ENCODE measurements around the gene ALS2CL. TPM values are rescaled to one million over a fixed set of nuclear protein-coding genes. Genes with fewer than 3 reads are reported as not detected.
A peak's percentile ranks its signal among the peaks of the same experiment; 100 is the strongest.

The ALS2CL gene
- total RNA-seq, 4 donors from 2014 or later: 42.4 to 121 (median 114) TPM

GRCh38 chr3:46634856-46635255 lies 58.6 kb downstream of the ALS2CL start:
- intact Hi-C loops (cut with DNase I): no loop called here
- 54 to 73% methylated on average over 2 to 3 of the region's 3 CpGs for WGBS, 2 donors
- H3K27ac ChIP-seq: no peak overlapping the region
- H3K9me3 ChIP-seq: peaks cover 0 to under 1% (median 0%) of the 10 kb centered on the region in 3 donors
- no peak overlapping the region for H3K4me3 ChIP-seq
- H3K36me3 ChIP-seq: no peaks in the 10 kb centered on the region
- H3K27me3 ChIP-seq: no peaks in the 10 kb centered on the region
- H3K4me1 ChIP-seq: peaks cover 0 to 8% (median 5%) of the 10 kb centered on the region in 3 donors
- TF ChIP-seq, protein P1, sequence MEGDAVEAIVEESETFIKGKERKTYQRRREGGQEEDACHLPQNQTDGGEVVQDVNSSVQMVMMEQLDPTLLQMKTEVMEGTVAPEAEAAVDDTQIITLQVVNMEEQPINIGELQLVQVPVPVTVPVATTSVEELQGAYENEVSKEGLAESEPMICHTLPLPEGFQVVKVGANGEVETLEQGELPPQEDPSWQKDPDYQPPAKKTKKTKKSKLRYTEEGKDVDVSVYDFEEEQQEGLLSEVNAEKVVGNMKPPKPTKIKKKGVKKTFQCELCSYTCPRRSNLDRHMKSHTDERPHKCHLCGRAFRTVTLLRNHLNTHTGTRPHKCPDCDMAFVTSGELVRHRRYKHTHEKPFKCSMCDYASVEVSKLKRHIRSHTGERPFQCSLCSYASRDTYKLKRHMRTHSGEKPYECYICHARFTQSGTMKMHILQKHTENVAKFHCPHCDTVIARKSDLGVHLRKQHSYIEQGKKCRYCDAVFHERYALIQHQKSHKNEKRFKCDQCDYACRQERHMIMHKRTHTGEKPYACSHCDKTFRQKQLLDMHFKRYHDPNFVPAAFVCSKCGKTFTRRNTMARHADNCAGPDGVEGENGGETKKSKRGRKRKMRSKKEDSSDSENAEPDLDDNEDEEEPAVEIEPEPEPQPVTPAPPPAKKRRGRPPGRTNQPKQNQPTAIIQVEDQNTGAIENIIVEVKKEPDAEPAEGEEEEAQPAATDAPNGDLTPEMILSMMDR (IDR thresholded peaks at IDR 0.05): no peak
- TF ChIP-seq POLR2A (IDR thresholded peaks at IDR 0.05): no peak
- no peak for DNase-seq

- Histone ChIP-seq H3K9me3 (no peaks in the 10 kb centered on the region), H3K4me1 (peaks cover 4 to 25% (median 11%) of the 10 kb centered on the region in 3 donors), H3K27me3 (no peaks in the 10 kb centered on the region), H3K27ac (no peak overlapping the region), H3K4me3 (no peak overlapping the region), H3K36me3 (no peaks in the 10 kb centered on the region)
- intact Hi-C loops (cut with DNase I): no loop called here
- DNase-seq: no peak
- WGBS, 2 donors: 71 to 73% methylated on average over 1 of the region's 1 CpG
- TF ChIP-seq POLR2A (IDR thresholded peaks at IDR 0.05): no peak
- TF ChIP-seq, protein P1 (IDR thresholded peaks at IDR 0.05): no peak
These were observed 60.7 kb downstream of the ALS2CL start for GRCh38 chr3:46632792-46633191.

DNA sequence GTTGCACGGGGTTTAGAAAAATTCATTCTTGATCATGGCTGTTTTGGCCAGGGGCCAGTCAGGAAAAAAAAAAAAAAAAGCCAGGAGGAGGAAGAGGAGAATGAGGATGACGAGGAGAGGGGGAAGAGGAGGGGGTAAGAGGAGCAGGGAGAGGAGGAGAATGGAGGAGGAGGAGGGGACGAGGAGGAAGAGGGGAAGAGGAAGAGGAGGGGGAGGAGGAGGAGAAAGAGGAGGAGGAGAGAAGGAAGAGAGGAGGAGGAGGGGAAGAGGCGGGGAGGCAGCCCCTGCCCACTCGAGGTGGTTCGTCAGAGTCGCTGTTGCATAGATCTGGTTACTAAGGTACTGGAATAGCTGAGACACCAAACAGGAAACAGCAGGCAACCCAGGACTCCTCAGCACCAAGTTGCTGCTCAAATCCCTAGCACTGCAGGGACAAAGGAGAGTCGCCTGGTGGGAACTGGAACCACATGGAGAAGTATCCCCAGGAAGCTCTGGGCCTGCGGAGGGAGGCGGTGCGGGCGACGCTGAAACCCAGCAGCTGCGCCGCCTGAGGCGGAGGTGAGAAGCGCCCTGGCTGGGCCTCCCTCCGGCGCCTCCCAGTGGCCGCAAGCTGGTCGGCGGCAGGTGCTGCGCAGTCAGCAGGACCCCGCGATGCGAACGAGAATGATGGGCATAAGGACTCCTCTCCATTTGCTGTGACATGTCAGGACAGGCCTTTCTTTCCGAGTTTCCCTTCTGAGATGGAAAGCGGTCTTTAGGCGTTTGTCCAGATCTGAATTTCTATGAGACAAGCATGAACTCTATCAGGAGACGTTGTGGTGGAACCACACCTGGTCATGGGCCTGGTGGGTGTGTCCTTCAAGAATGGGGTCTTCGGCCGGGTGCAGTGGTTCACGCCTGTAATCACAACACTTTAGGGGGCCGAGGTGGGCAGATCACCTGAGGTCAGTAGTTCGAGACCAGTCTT lies 63.6 kb downstream of the ALS2CL start:
- TF ChIP-seq, protein P1 (IDR thresholded peaks at IDR 0.05): peak; percentile 84 to 96 (median 93)
- no peak for TF ChIP-seq POLR2A (IDR thresholded peaks at IDR 0.05)
- H3K27ac ChIP-seq: peak overlapping the region; percentile 41 to 81 (median 76)
- peak overlapping the region in 3 of 4 donors; percentile 20 to 55 (median 33) for H3K4me3 ChIP-seq
- no peaks in the 10 kb centered on the region for H3K36me3 ChIP-seq
- H3K4me1 ChIP-seq: peaks cover 4 to 25% (median 11%) of the 10 kb centered on the region in 3 donors
- DNase-seq: no peak
- no peaks in the 10 kb centered on the region for H3K9me3 ChIP-seq
- 6 to 21% methylated on average over 11 to 32 of the region's 36 CpGs for WGBS, 2 donors
- intact Hi-C loops (cut with DNase I): loop anchor here (10.0 kb wide), 1 partner anchor 145 kb away; no protein-coding TSS in a partner anchor
- no peaks in the 10 kb centered on the region for H3K27me3 ChIP-seq

DNA sequence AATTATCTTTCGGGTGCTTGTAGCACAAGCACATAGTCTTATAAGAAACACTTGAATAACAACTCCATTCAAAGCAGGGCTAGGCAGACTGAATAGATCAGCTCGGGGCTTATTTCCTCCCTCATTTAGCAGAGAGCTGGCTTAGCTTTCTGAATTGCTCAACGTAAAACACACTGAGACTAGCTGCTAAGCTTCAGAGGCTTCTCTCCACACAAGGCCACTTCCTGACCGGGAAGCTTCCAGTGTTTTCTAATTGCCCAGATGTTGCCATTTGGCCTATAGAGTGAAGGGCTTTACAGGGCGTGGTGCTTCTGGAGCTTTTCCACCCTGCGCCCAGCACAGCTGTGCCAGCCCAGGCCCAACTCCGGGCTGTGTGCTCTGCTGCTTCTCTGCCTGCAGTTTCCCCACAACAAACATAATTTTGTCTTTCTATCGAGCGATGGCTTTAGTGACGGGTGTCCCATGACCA lies 64.5 kb downstream of the ALS2CL start:
- Histone ChIP-seq H3K27me3 (peaks cover 0 to 6% (median 0%) of the 10 kb centered on the region in 4 donors), H3K36me3 (no peaks in the 10 kb centered on the region), H3K4me1 (peaks cover 4 to 25% (median 11%) of the 10 kb centered on the region in 3 donors), H3K4me3 (peak overlapping the region in 1 of 4 donors; percentile 55), H3K27ac (peak overlapping the region in 3 of 4 donors; percentile 76 to 81 (median 76)), H3K9me3 (no peaks in the 10 kb centered on the region)
- WGBS, 2 donors: 48 to 52% methylated on average over 7 to 8 of the region's 10 CpGs
- intact Hi-C loops (cut with DNase I): loop anchor here (10.0 kb wide), 1 partner anchor 144 kb away; no protein-coding TSS in a partner anchor
- DNase-seq: no peak
- TF ChIP-seq POLR2A (IDR thresholded peaks at IDR 0.05): no peak
- TF ChIP-seq, protein P1 (IDR thresholded peaks at IDR 0.05): no peak

DNA sequence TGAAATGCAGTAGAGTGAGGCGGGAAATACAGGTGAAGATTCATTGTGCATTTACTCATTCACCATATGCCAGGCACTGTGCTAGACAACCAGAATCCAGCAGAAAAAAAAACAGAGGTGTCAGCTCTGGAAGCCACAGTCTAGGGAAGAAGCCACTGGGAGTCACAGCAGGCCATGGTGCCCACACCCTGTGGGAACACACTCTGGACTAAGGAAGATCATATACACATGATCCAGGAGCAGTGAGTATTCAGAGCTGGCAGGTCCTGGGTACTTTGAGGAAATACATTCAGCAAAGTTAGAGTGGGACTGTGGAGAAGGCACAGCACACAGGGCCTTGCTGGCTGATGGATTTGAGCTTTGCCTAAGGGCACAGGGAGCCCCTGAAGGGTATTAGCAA lies 66.4 kb downstream of the ALS2CL start:
- intact Hi-C loops (cut with DNase I): loop anchor here (10.0 kb wide), 1 partner anchor 142 kb away; no protein-coding TSS in a partner anchor

More for the DNA sequence above, 66.4 kb downstream of the ALS2CL start:
- TF ChIP-seq POLR2A (IDR thresholded peaks at IDR 0.05): no peak
- TF ChIP-seq, protein P1 (IDR thresholded peaks at IDR 0.05): no peak
- H3K27me3 ChIP-seq: peaks cover 0 to 14% (median 0%) of the 10 kb centered on the region in 4 donors
- no peak for DNase-seq
- no peak overlapping the region for H3K4me3 ChIP-seq
- no peaks in the 10 kb centered on the region for H3K36me3 ChIP-seq
- no peak overlapping the region for H3K27ac ChIP-seq
- peaks cover 4 to 25% (median 11%) of the 10 kb centered on the region in 3 donors for H3K4me1 ChIP-seq
- WGBS, 2 donors: 93 to 100% methylated on average over 1 of the region's 1 CpG
- H3K9me3 ChIP-seq: no peaks in the 10 kb centered on the region

Measured in esophagus squamous epithelium (tissue), 5 donors.